Measurements from ENCODE around the gene CCDC181. TPM values are rescaled to one million over a fixed set of nuclear protein-coding genes. Genes with fewer than 3 reads are reported as not detected.

Gene CCDC181
- total RNA-seq, 3 donors from 2014 or later, result 0.66 to 0.73 TPM; not detected in 1

DNA sequence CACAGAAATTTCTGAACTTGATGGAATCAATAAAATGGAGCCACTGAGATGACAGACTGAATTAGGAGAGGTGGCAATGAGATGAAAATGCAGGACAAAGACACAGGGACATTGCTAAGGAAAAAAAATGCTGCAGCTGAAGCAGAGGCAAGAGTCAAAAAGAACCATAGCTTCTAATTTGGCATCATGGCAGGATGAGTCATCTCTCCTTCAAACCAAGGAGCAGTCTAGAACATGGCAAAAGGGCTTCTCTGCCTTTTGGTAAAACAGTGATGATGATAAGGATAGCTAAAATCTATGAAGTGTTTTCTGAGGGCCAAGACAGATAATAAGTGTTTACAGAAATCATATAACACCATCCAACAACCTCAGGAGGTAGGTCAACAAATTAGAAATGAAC lies 41.7 kb upstream of the CCDC181 start:
- no peak overlapping the region for H3K4me3 ChIP-seq
- no peaks in the 10 kb centered on the region for H3K4me1 ChIP-seq
- no peak overlapping the region for H3K27ac ChIP-seq
- intact Hi-C loops (cut with DNase I; ENCODE audit: low total_unique reads), result no loop called here
- DNase-seq (ENCODE audit: low spot score in 2 of 2), result no peak
- TF ChIP-seq CTCF (IDR thresholded peaks at IDR 0.05) (no peak), POLR2A (IDR thresholded peaks at IDR 0.05) (no peak), POLR2AphosphoS5 (IDR thresholded peaks at IDR 0.05) (no peak)
- no peaks in the 10 kb centered on the region for H3K27me3 ChIP-seq
- no peaks in the 10 kb centered on the region for H3K9me3 ChIP-seq
- peaks cover under 1% of the 10 kb centered on the region for H3K36me3 ChIP-seq

GRCh38 chr1:169466259-169467230 lies 39.3 kb upstream of the CCDC181 start:
- H3K27ac ChIP-seq, result no peak overlapping the region
- TF ChIP-seq CTCF (IDR thresholded peaks at IDR 0.05) (peak in 1 of 3 donors; percentile 49), POLR2A (IDR thresholded peaks at IDR 0.05) (no peak)
- H3K36me3 ChIP-seq, result peaks cover 3% of the 10 kb centered on the region
- intact Hi-C loops (cut with DNase I; ENCODE audit: low total_unique reads), result no loop called here
- no peaks in the 10 kb centered on the region for H3K9me3 ChIP-seq
- DNase-seq (ENCODE audit: low spot score in 2 of 2), result no peak
- no peak overlapping the region for H3K4me3 ChIP-seq
- no peaks in the 10 kb centered on the region for H3K4me1 ChIP-seq
- H3K27me3 ChIP-seq, result no peaks in the 10 kb centered on the region

- Histone ChIP-seq H3K9me3 (no peaks in the 10 kb centered on the region), H3K4me1 (no peaks in the 10 kb centered on the region), H3K36me3 (peaks cover 3% of the 10 kb centered on the region), H3K4me3 (no peak overlapping the region), H3K27me3 (no peaks in the 10 kb centered on the region), H3K27ac (no peak overlapping the region)
- intact Hi-C loops (cut with DNase I; ENCODE audit: low total_unique reads), result no loop called here
- no peak for TF ChIP-seq POLR2AphosphoS5 (IDR thresholded peaks at IDR 0.05)
- TF ChIP-seq CTCF (IDR thresholded peaks at IDR 0.05), result no peak
- no peak for TF ChIP-seq POLR2A (IDR thresholded peaks at IDR 0.05)
- no peak for DNase-seq (ENCODE audit: low spot score in 2 of 2)
Observed at GRCh38 chr1:169465281-169465680, 38.0 kb upstream of the CCDC181 start.

DNA sequence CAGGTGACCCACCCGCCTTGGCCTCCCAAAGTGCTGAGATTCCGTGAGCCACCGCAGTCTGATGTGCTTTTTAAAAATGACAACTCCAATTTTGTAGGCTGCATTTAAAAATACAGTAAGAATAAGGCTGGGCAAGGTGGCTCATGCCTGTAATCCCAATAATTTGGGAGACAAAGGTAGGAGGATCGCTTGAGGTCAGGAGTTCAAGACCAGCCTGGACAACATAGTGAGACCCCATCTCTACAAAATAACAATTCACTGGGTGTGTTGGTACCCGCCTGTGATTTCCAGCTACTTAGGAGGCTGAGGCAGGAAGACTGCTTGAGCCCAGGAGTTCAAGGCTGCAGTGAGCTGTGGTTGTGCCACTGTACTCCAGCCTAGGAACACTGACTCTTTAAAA lies 35.1 kb upstream of the CCDC181 start:
- Histone ChIP-seq H3K27ac (no peak overlapping the region), H3K9me3 (peaks cover 0 to 4% of the 10 kb centered on the region in 2 donors), H3K4me3 (no peak overlapping the region), H3K36me3 (peaks cover 3% of the 10 kb centered on the region), H3K27me3 (no peaks in the 10 kb centered on the region), H3K4me1 (no peaks in the 10 kb centered on the region)
- no peak for TF ChIP-seq POLR2AphosphoS5 (IDR thresholded peaks at IDR 0.05)
- no peak for TF ChIP-seq CTCF (IDR thresholded peaks at IDR 0.05)
- TF ChIP-seq POLR2A (IDR thresholded peaks at IDR 0.05), result no peak
- DNase-seq (ENCODE audit: low spot score in 2 of 2), result no peak
- intact Hi-C loops (cut with DNase I; ENCODE audit: low total_unique reads), result no loop called here

DNA sequence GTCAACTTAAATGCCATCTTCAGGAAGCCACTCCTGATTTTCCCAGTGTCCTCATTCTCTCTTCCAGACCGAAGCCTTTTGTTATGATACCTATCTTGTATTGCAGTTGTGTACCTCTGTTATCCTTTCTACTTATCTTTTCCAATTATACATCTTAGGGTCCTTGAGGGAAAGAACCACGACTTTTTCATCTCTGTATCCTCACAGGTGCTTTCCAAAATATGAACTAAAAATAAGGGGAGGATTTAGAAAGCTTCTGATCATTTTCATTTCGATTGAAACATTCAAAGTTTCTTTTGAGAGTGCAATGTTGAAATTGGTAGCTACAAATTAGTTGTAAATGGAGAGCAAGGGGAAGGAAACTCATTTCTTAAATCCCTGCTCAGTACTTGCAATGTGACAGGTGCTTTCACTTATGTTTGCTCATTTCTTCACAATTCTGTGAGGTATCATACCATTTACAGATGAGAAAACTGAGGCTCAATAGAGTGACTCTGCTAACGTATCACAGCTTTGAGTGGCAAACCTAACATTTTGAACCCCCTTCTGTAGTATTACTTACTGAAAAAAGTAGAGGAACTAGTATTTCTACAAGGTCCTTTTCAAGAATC lies 34.2 kb upstream of the CCDC181 start:
- Histone ChIP-seq H3K4me3 (no peak overlapping the region), H3K4me1 (no peaks in the 10 kb centered on the region), H3K9me3 (peaks cover 0 to 13% of the 10 kb centered on the region in 2 donors), H3K27me3 (no peaks in the 10 kb centered on the region), H3K27ac (no peak overlapping the region), H3K36me3 (peaks cover 3% of the 10 kb centered on the region)
- no peak for DNase-seq (ENCODE audit: low spot score in 2 of 2)
- TF ChIP-seq POLR2A (IDR thresholded peaks at IDR 0.05) (no peak), CTCF (IDR thresholded peaks at IDR 0.05) (no peak), POLR2AphosphoS5 (IDR thresholded peaks at IDR 0.05) (no peak)
- intact Hi-C loops (cut with DNase I; ENCODE audit: low total_unique reads), result no loop called here
